Skeletal muscle tissue (tissue), 4 donors: Measurements from ENCODE around the gene CEP78. TPM values are rescaled to one million over a fixed set of nuclear protein-coding genes. Genes with fewer than 3 reads are reported as not detected.

Experiments used
- H3K27ac ChIP-seq: one replicate; pipeline ENCODE4 v1.7.0; 2013; ENCODE audit warnings: mild to moderate bottlenecking, low read depth, low read length, inconsistent platforms
- H3K27me3 ChIP-seq, 3 donors: one replicate each; pipeline ENCODE4 v1.7.0; 2013; ENCODE audit warnings: low read length in 3 of 3; ENCODE audit not compliant: control insufficient read depth in 3 of 3, insufficient read depth in 3 of 3
- H3K36me3 ChIP-seq, 3 donors: one replicate each; pipeline ENCODE4 v1.7.0; 2013; ENCODE audit warnings: low read length in 3 of 3; ENCODE audit not compliant: control insufficient read depth in 3 of 3, insufficient read depth in 3 of 3
- H3K4me1 ChIP-seq, 3 donors: one replicate each; pipeline ENCODE4 v1.7.0; 2013; ENCODE audit warnings: low read length in 3 of 3, mild to moderate bottlenecking in 3 of 3; ENCODE audit not compliant: control insufficient read depth in 3 of 3, insufficient read depth in 3 of 3
- H3K4me3 ChIP-seq, 3 donors: one replicate each; pipeline ENCODE4 v1.7.0; 2013; ENCODE audit warnings: low read length in 3 of 3
- H3K9ac ChIP-seq, 3 donors: one replicate each; pipeline ENCODE4 v1.7.0; 2013; ENCODE audit warnings: low read length in 3 of 3, mild to moderate bottlenecking in 3 of 3, moderate library complexity in 2 of 3, low read depth in 1 of 3
- H3K9me3 ChIP-seq, 3 donors: one replicate each; pipeline ENCODE4 v1.7.0; 2013; ENCODE audit warnings: low read length in 3 of 3; ENCODE audit not compliant: control insufficient read depth in 3 of 3
- total RNA-seq: library from RNA; depleted of rRNA; stranded (reverse); fragments of >200 nt; gene quantifications from one replicate; pipeline ENCODE4 v1.2.3, GENCODE V29; 2014
- donor health status: Osteomylitis.

The CEP78 gene
- total RNA-seq, 1 donor from 2014 or later: 11.5 TPM

DNA sequence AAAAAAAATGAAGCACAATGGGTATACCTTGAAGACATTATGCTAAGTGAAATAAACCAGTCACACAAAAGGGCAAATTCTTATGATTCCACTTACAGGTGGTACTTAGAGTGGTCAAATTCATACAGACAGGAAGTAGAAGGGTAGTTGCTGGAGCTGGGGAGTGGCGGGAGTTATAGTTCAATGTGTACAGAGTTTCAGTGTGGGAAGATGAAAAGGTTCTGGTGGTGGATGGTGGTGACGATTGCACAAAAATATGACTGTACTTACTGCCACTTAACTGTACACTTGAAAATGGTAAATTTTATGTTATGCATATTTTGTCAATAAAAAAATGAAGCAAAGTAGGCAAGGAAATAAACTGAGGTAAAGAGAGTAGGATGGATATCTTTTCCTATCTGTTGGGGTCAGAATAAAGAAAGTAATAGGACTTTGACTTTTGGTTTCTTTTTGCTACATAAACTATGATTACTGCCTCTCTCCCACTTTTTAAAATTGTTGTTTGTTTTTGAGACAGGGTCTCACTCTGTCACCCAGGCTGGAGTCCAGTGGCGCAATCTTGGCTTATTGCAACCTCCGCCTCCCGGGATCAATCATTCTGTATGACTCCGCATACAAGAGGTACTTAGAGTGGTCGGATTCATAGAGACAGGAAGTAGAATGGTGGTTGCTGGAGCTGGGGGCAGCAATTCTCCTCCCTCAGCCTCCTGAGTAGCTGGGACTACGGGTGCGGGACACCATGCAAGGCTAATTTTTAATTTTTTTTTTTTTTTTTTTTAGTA, 57.0 kb downstream of the CEP78 start:
- Histone ChIP-seq H3K4me1 (peaks cover 17 to 23% (median 19%) of the 10 kb centered on the region in 3 donors), H3K27ac (no peak overlapping the region), H3K36me3 (no peaks in the 10 kb centered on the region), H3K9me3 (no peaks in the 10 kb centered on the region), H3K4me3 (no peak overlapping the region), H3K9ac (no peak overlapping the region), H3K27me3 (peaks cover 5 to 33% (median 12%) of the 10 kb centered on the region in 3 donors)

DNA sequence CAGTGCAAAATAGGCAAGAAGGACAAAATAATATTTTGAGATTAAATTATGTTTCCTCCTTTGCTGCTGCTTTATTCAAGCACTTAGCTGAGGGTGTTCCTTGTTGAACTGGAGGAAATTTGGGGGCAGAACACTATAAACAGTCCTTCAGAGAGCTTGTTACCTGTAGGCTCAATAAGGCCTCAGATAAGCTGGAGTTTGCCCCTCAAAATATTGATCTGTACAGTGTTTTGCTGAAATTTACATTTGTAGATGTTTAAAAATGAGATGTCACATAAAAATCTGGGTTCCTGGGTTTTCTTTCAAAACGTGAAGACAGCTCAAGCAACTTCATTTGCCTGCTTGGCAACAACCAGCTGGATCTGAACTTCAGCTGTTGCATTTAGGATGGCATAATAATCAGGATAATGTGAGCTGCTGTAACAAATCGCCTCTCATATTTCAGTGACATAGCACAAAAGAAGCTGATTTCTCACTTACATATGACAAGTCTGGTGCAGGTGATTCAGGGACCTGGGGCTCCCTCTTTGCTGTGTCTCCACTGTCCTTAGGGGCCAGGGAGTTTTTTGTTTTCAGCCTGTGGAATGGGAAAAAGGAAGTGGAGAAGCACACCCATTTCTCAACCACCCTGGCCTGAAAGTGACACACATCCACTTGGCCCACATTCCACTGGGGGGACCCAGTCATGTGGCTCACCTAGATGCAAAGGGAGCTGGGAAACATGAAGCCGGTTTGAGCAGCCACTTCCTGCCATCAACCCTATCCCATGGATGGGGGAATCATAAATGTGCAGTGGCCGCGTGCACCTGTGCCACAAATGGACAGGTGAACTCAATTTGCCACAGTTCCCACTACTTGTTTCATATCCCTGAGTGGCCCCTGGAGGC, 58.7 kb downstream of the CEP78 start:
- Histone ChIP-seq H3K36me3 (no peaks in the 10 kb centered on the region), H3K9ac (no peak overlapping the region), H3K27me3 (peaks cover 10 to 44% (median 20%) of the 10 kb centered on the region in 3 donors), H3K4me3 (no peak overlapping the region), H3K4me1 (peaks cover 17 to 24% (median 23%) of the 10 kb centered on the region in 3 donors), H3K27ac (no peak overlapping the region), H3K9me3 (no peaks in the 10 kb centered on the region)

DNA sequence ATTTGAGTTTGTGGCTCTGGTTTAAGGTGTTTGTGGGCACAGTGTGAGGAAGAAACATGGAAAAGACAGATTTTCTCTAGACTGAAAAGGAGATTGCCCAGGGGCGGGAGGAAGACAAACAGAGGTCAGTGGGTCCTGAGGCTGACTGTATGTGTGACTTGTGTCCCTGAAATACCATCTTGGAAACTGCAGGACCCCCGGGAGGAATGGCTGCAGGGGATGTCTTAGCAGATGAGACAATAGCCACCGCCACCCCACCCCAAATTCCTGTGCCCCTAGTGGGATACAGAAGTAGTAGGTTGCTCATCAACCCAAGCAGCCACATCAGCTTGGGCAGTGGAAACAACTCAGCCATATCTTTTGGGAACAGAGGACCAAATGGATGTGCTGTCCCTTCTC, 59.3 kb downstream of the CEP78 start:
- Histone ChIP-seq H3K4me1 (peaks cover 17 to 24% (median 23%) of the 10 kb centered on the region in 3 donors), H3K27ac (no peak overlapping the region), H3K9ac (no peak overlapping the region), H3K4me3 (no peak overlapping the region), H3K27me3 (peaks cover 15 to 50% (median 22%) of the 10 kb centered on the region in 3 donors), H3K9me3 (no peaks in the 10 kb centered on the region), H3K36me3 (no peaks in the 10 kb centered on the region)

DNA sequence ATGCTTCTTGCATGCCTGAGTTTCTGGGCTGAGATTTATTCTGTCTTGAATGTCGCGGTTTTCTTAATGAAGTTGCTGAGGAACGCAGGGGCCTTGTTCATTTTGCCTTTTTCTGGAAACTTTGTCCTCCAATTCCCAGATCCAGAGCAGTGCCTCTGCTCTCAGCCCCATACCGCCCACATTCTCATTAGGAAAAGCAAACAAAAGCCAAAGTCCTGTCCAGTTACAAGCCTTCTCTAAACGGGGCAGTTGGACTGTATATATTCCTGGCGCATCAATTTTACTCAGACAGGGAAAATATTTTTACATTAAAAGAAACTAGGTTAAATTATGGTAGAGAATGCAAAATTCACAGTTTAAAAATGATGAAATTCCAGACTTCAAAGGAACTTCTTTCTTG, 59.9 kb downstream of the CEP78 start:
- no peak overlapping the region for H3K4me3 ChIP-seq
- no peaks in the 10 kb centered on the region for H3K36me3 ChIP-seq
- peaks cover 17 to 24% (median 23%) of the 10 kb centered on the region in 3 donors for H3K4me1 ChIP-seq
- H3K9me3 ChIP-seq: no peaks in the 10 kb centered on the region
- no peak overlapping the region for H3K9ac ChIP-seq
- no peak overlapping the region for H3K27ac ChIP-seq
- peaks cover 17 to 50% (median 24%) of the 10 kb centered on the region in 3 donors for H3K27me3 ChIP-seq

DNA sequence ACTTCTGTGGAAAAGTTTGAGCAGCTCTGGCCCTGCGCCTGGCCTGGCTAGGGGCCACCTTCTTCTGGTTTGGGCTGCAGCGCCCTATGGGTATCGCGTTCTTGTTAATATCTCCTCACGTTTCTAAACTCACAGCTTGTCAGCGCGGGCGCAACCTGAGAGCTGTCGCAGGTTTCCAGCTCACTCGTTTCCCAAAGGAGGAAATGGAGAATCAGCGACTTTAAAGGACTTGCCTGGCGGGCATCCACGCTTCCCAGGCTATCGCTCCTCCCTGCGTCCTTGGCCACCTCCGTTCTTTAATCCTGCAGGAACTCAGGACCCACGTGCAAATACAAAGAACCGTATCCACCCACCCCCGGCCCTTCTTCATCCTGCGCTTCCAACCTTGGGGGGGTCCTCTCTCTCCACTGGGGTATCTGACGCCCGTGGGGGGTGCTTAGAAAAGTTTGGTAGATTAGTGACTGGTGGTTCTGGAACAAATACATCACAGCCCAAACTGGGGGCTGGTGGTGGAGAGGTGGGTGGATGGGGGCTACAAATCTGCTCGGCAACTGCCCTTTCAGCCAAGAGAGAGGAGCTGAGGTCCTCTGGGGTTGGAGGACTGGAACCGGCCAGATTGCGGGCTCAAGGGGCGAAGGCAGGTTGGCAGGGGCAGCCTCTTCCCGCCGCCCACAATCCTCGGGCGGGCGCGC, 60.5 kb downstream of the CEP78 start:
- H3K36me3 ChIP-seq: no peaks in the 10 kb centered on the region
- H3K27ac ChIP-seq: no peak overlapping the region
- H3K4me1 ChIP-seq: peaks cover 17 to 24% (median 23%) of the 10 kb centered on the region in 3 donors
- H3K9me3 ChIP-seq: no peaks in the 10 kb centered on the region
- no peak overlapping the region for H3K9ac ChIP-seq
- peaks cover 17 to 50% (median 24%) of the 10 kb centered on the region in 3 donors for H3K27me3 ChIP-seq
- peak overlapping the region; percentile 67 for H3K4me3 ChIP-seq

DNA sequence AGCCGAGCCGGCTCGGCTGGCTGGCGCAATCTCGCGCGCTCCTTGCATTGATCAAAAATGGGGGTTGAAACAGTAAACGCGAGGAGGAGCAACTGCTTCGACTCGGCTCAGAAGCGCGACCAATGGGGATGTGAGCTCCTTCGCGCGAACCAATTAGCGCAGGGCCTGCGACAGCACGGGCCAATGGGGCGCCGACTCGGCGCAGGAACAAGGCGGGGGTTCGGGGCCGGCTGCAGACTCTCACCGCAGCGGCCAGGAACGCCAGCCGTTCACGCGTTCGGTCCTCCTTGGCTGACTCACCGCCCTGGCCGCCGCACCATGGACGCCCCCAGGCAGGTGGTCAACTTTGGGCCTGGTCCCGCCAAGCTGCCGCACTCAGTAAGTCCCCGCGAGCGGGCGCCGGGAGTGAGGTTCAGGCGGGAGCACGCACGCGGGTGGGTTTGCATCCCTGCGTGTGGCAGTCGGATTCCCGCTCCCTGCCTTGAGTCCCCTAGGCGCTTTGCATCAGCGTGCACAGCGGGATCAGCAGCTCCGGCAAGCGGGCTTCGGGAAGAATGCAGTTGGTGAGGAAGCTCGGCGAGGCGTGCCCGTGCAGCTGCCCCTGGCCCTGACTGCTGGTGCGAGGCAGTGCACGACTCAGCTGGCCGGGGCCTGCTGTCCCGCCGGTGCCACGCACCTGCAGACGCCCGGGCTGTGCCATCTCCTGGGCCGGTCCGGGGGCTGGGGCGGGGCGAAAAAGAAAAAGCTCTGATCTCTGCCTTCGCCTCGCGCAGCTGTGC, 61.2 kb downstream of the CEP78 start, which contains the start of gene PSAT1:
PSAT1 (plus strand) TSS at position 233 of the 779 bp plus-strand sequence; CDS start at position 319, 86 bp downstream.
- no peaks in the 10 kb centered on the region for H3K36me3 ChIP-seq
- H3K27ac ChIP-seq: no peak within 1 kb of the TSS
- H3K9ac ChIP-seq: peak within 1 kb of the TSS in 1 of 3 donors; percentile 40
- peaks cover 17 to 46% (median 24%) of the 10 kb centered on the region in 3 donors for H3K27me3 ChIP-seq
- H3K9me3 ChIP-seq: no peaks in the 10 kb centered on the region
- H3K4me1 ChIP-seq: peaks cover 17 to 24% (median 23%) of the 10 kb centered on the region in 3 donors
- peak within 1 kb of the TSS; percentile 67 for H3K4me3 ChIP-seq

DNA sequence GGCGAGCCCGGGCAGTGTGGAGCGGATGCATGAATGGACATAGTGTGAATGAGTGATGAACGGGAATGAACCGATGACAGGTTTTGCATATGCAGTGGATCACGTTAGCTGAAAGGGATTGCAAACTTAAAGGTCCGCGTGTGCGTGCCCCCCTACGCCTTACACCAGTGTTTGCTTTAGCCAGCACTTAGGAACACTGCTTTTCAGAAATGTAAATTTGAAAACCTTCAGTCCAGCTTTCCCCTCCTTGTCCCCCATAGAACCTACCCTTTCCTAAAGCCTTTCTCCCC, 61.7 kb downstream of the CEP78 start:
- no peaks in the 10 kb centered on the region for H3K36me3 ChIP-seq
- peaks cover 17 to 46% (median 24%) of the 10 kb centered on the region in 3 donors for H3K27me3 ChIP-seq
- H3K4me1 ChIP-seq: peaks cover 17 to 24% (median 23%) of the 10 kb centered on the region in 3 donors
- H3K9ac ChIP-seq: peak overlapping the region in 1 of 3 donors; percentile 40
- H3K27ac ChIP-seq: no peak overlapping the region
- H3K4me3 ChIP-seq: peak overlapping the region; percentile 67
- no peaks in the 10 kb centered on the region for H3K9me3 ChIP-seq

DNA sequence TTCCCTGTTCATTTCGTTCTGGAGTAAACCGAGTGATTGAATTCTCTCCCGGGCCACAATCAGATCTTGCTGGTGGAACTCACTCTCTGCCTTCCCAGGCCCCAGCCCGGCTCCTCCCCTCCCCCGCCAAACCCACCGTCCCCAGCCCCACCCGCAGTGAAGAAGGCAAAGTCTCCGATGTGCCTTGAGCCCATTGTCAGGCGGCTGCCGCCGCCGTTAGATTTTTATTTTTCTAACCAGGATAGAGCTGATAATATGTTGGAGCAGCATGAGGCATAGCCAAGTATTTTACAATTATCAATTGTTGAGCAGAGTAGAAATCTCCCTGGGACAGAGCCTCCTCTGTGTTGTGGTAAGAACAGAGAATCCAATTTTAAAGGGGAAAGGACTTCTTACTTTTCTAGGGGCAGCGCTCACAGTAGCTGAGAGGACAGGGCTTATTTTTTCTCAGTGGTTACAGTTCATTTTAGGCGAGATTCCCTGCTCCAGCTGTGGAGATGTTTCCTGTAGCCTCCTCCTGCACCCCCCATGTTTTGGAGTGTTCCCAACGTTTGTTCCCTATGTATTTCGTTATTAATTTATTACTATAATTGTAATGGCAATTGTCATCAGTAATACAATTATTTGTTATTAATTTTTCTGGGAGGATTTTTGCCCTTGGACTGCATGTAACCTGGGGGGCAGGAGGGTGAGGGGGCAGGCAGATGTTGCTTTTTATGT, 62.3 kb downstream of the CEP78 start:
- Histone ChIP-seq H3K36me3 (no peaks in the 10 kb centered on the region), H3K4me3 (peak overlapping the region in 1 of 3 donors; percentile 67), H3K9ac (peak overlapping the region in 1 of 3 donors; percentile 40), H3K27me3 (peaks cover 15 to 46% (median 24%) of the 10 kb centered on the region in 3 donors), H3K27ac (no peak overlapping the region), H3K9me3 (no peaks in the 10 kb centered on the region), H3K4me1 (peaks cover 17 to 24% (median 23%) of the 10 kb centered on the region in 3 donors)
